Keratinocyte (primary cell): ENCODE results near the gene PRDX2. TPM values are rescaled to one million over a fixed set of nuclear protein-coding genes. Genes with fewer than 3 reads are reported as not detected.

Source experiments
- DNase-seq: peaks from one replicate; pipeline ENCODE4 v3.0.0-alpha.2; 2011; ENCODE audit warnings: low read depth, missing footprints, low spot score
- FAIRE-seq: peaks from 2 replicates; lab custom pipeline; 2011; peaks lifted over from hg19 to GRCh38; lab: Jason Lieb, UNC
- H2AFZ ChIP-seq: 2 replicates; pipeline ENCODE4 v1.6.0; 2012; ENCODE audit warnings: low read length, control low read depth, inconsistent platforms; ENCODE audit not compliant: control insufficient read depth
- H3K27ac ChIP-seq: 2 replicates; pipeline ENCODE4 v1.5.1; 2011; ENCODE audit warnings: low read length; ENCODE audit not compliant: control insufficient read depth, insufficient read depth
- H3K27me3 ChIP-seq: 3 replicates; pipeline ENCODE4 v1.6.0; 2011; ENCODE audit warnings: low read length; ENCODE audit not compliant: control insufficient read depth, insufficient read depth; ENCODE audit errors: extremely low read depth
- H3K36me3 ChIP-seq, 2 experiments: 2 replicates in 1 of 2; 3 replicates in 1 of 2; pipeline ENCODE4 v1.5.1; 2011; ENCODE audit warnings: low read length in 2 of 2, mild to moderate bottlenecking in 1 of 2; ENCODE audit not compliant: control insufficient read depth in 2 of 2, insufficient read depth in 2 of 2; ENCODE audit errors: extremely low read depth in 1 of 2
- H3K4me1 ChIP-seq: 3 replicates; pipeline ENCODE4 v1.5.1; 2011; ENCODE audit warnings: low read length; ENCODE audit not compliant: control insufficient read depth, insufficient read depth; ENCODE audit errors: extremely low read depth
- H3K4me2 ChIP-seq: 3 replicates; pipeline ENCODE4 v1.6.0; 2011; ENCODE audit warnings: low read depth, low read length; ENCODE audit not compliant: control insufficient read depth, insufficient read depth; ENCODE audit errors: extremely low read depth
- H3K4me3 ChIP-seq, 3 experiments: fragments of 200-600 bp in 1 of 3; sonication (generic) in 1 of 3; 2 replicates in 2 of 3; 3 replicates in 1 of 3; pipeline ENCODE4 v1.5.1; 2011 to 2016; ENCODE audit warnings: low read length in 3 of 3, mild to moderate bottlenecking in 3 of 3, control low read depth in 2 of 3, inconsistent platforms in 1 of 3, low read depth in 1 of 3, mixed read lengths in 1 of 3, mixed run types in 1 of 3, moderate library complexity in 1 of 3; ENCODE audit not compliant: control insufficient read depth in 2 of 3, insufficient read depth in 2 of 3; ENCODE audit errors: extremely low read depth in 1 of 3
- H3K79me2 ChIP-seq: 2 replicates; pipeline ENCODE4 v1.6.0; 2012; ENCODE audit warnings: low read length; ENCODE audit not compliant: control insufficient read depth, insufficient read depth
- H3K9ac ChIP-seq: 3 replicates; pipeline ENCODE4 v1.6.0; 2011; ENCODE audit warnings: low read length; ENCODE audit not compliant: control insufficient read depth, insufficient read depth; ENCODE audit errors: extremely low read depth
- H3K9me1 ChIP-seq: 3 replicates; pipeline ENCODE4 v1.6.0; 2011; ENCODE audit warnings: low read length; ENCODE audit not compliant: control insufficient read depth, insufficient read depth; ENCODE audit errors: extremely low read depth
- H3K9me3 ChIP-seq: 2 replicates; pipeline ENCODE4 v1.5.1; 2012; ENCODE audit warnings: low read depth, low read length; ENCODE audit not compliant: control insufficient read depth
- H4K20me1 ChIP-seq: 3 replicates; pipeline ENCODE4 v1.6.0; 2011; ENCODE audit warnings: low read length; ENCODE audit not compliant: control insufficient read depth, insufficient read depth; ENCODE audit errors: extremely low read depth
- CTCF ChIP-seq, 3 experiments: IDR thresholded peaks in 1 of 3; conservative IDR thresholded peaks in 1 of 3; optimal IDR thresholded peaks in 1 of 3; 2 replicates in 2 of 3; 3 replicates in 1 of 3; pipeline versions ENCODE3 to v1.5.1; 2011; ENCODE audit warnings: low read length in 3 of 3, mild to moderate bottlenecking in 3 of 3, moderate library complexity in 2 of 3, control low read depth in 1 of 3, inconsistent platforms in 1 of 3; ENCODE audit not compliant: insufficient read depth in 2 of 3; ENCODE audit errors: extremely low read depth in 1 of 3
- EZH2 ChIP-seq: IDR thresholded peaks from one replicate; pipeline ENCODE4 v1.6.1; 2012; ENCODE audit warnings: inconsistent platforms, mild to moderate bottlenecking, low read length, moderate library complexity
- dilution Hi-C: fragments of 300-500 bp; cut with MboI; formaldehyde crosslinking; loops from one replicate; pipeline ENCODE4 v1.7.0; 2020; ENCODE audit warnings: low sequenced_read_pairs; ENCODE audit not compliant: extremely low pct_ligation_motif_present
- polyA plus RNA-seq, 5 experiments: library from polyadenylated mRNA; depleted of rRNA in 3 of 5; stranded (reverse) in 3 of 5; stranded (forward) in 1 of 5; unstranded in 1 of 5; fragments of >200 nt; gene quantifications; 1 replicate in 1 of 5; 2 replicates in 3 of 5; 3 replicates in 1 of 5; pipeline versions ENCODE4 v1.2.1 to v1.2.3, GENCODE V29; 2011 to 2012; ENCODE audit warnings: missing spikeins in 2 of 5, low read depth in 1 of 5, low replicate concordance in 1 of 5

Gene PRDX2
- polyA plus RNA-seq, 1 donor (not counting 4 experiments of a cell fraction or from before 2014, with no cell fraction given), result 154 TPM

GRCh38 chr19:12767666-12768065 is 33.9 kb downstream of the PRDX2 start:
- H3K27me3 ChIP-seq, result no peaks in the 10 kb centered on the region
- H3K4me3 ChIP-seq, result no peak overlapping the region
- no peaks in the 10 kb centered on the region for H3K79me2 ChIP-seq
- dilution Hi-C loops, result no loop called here
- H2AFZ ChIP-seq, result no peak overlapping the region
- DNase-seq (no peak), FAIRE-seq (no peak)
- peaks cover 18 to 43% of the 10 kb centered on the region in 2 experiments for H3K36me3 ChIP-seq
- H3K9me3 ChIP-seq, result no peaks in the 10 kb centered on the region
- no peaks in the 10 kb centered on the region for H3K4me1 ChIP-seq
- TF ChIP-seq EZH2, result no peak
- no peak for TF ChIP-seq CTCF (optimal IDR thresholded peaks at IDR 0.05 in 1 of 3, IDR thresholded peaks at IDR 0.05 in 1 of 3, conservative IDR thresholded peaks at IDR 0.05 in 1 of 3; ENCODE audit: extremely low read depth in 1 of 3, insufficient read depth in 2 of 3, low read length in 3 of 3)
- peaks cover 6% of the 10 kb centered on the region for H4K20me1 ChIP-seq
- H3K27ac ChIP-seq, result no peak overlapping the region
- no peak overlapping the region for H3K9ac ChIP-seq
- H3K4me2 ChIP-seq, result no peak overlapping the region
- H3K9me1 ChIP-seq, result no peaks in the 10 kb centered on the region

DNA sequence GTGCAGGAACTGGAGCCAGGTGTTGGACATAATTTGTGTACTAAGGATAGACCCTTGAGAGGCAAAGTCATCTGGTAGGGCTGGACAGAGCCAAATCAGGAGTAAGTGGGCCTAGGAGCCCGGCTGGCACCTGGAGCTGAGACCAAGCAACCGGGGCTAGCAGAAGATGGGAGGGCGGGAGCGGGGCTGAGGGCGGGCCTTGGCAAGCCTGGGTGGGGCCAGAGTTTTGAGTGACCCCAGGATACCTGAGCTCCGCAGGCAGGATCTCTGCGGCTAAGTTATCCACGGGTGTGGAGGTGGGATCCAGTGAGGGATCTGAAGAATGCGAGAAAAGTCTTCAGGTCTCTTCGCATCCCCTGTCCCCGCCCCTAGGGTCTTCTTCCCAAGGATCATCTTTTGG is 34.5 kb downstream of the PRDX2 start:
- FAIRE-seq (no peak), DNase-seq (no peak)
- dilution Hi-C loops, result no loop called here
- H3K36me3 ChIP-seq, result peaks cover 13 to 39% of the 10 kb centered on the region in 2 experiments
- H3K79me2 ChIP-seq, result no peaks in the 10 kb centered on the region
- H3K27ac ChIP-seq, result no peak overlapping the region
- TF ChIP-seq CTCF (optimal IDR thresholded peaks at IDR 0.05 in 1 of 3, IDR thresholded peaks at IDR 0.05 in 1 of 3, conservative IDR thresholded peaks at IDR 0.05 in 1 of 3; ENCODE audit: extremely low read depth in 1 of 3, insufficient read depth in 2 of 3, low read length in 3 of 3) (no peak), EZH2 (no peak)
- no peaks in the 10 kb centered on the region for H3K9me1 ChIP-seq
- H3K9me3 ChIP-seq, result no peaks in the 10 kb centered on the region
- peaks cover 6% of the 10 kb centered on the region for H4K20me1 ChIP-seq
- no peak overlapping the region for H3K4me2 ChIP-seq
- H3K4me3 ChIP-seq, result no peak overlapping the region
- H2AFZ ChIP-seq, result no peak overlapping the region
- no peaks in the 10 kb centered on the region for H3K27me3 ChIP-seq
- no peaks in the 10 kb centered on the region for H3K4me1 ChIP-seq
- H3K9ac ChIP-seq, result no peak overlapping the region
